ENCODE data around the gene ITGA5. TPM values are rescaled to one million over a fixed set of nuclear protein-coding genes. Genes with fewer than 3 reads are reported as not detected.

Gene ITGA5
- total and polyA plus RNA-seq, 2 experiments from 2014 or later: 402 to 496 TPM

DNA sequence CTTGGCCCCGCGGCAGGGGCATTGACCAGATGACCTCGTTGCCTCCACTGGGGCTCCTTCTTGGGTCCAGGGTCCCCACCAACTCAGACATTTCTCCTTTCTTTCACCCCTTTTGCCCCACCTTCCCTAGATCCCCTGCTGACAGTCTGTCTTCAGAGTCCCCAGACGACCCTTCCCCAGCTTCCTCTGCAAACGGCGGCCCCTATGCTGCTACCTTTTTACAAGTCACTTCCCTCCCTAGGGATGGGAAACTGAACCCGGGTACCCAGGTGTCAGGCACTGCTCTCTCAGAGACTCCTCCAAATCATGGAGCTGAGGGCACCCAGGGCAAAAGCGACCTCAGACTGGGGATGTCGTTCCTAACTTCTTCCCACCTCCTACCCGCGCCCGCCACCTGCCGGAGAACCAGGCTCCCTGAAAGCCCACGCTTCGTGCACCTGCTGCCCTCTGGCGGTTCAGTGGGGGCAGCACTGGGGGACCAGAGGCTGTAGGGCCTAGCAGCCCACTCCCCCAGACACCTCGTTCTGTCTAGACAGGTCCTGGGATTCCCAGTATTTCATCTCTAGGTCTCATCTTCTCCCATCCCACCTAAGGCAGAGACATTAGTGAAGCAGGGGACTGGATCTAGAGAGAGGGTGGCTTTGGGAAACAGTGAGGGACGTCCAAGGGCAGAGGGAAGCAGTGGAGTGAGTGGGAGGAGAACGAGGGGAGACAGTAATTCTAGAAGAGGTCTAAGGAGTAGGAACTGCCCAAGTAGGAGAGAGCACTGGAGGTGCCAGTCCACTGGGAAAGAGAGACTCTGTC lies 39.5 kb downstream of the ITGA5 start:
- in situ Hi-C loops (cut with MboI): no loop called here
- DNase-seq: peak; percentile 94
- H3K4me3 ChIP-seq: peak overlapping the region; percentile 66
- H3F3A ChIP-seq (ENCODE audit: insufficient read depth): peaks cover 14% of the 10 kb centered on the region; the same call in 1 of the 2 replicates
- H3K27me3 ChIP-seq (replicated peaks; ENCODE audit: insufficient read depth): no peaks in the 10 kb centered on the region
- peak overlapping the region; percentile 68 for H3K9ac ChIP-seq
- no peaks in the 10 kb centered on the region for H3K9me2 ChIP-seq (ENCODE audit: insufficient read depth)
- H3K79me2 ChIP-seq (ENCODE audit: insufficient read depth): no peaks in the 10 kb centered on the region
- peaks cover 12% of the 10 kb centered on the region for H3K4me1 ChIP-seq (ENCODE audit: insufficient read depth)
- 6 to 8% methylated on average over 13 to 19 of the region's 19 CpGs for WGBS, 2 experiments (ENCODE audit: low coverage in 1 of 2, low lambda C conversion rate in 2 of 2, missing lambda C conversion rate in 2 of 2)
- H3K9me3 ChIP-seq (ENCODE audit: low read depth): no peaks in the 10 kb centered on the region
- no peak overlapping the region for H3K27ac ChIP-seq
- TF ChIP-seq EZH2phosphoT487 (IDR thresholded peaks at IDR 0.05; ENCODE audit: insufficient read depth, low read depth) (no peak), EZH2 (IDR thresholded peaks at IDR 0.05; ENCODE audit: insufficient read depth, poor library complexity, severe bottlenecking) (no peak)
- H2AFZ ChIP-seq: peak overlapping the region; percentile 73
- no peaks in the 10 kb centered on the region for H3K36me3 ChIP-seq (ENCODE audit: low read depth)
- H3K4me2 ChIP-seq (ENCODE audit: unreplicated experiment): peak overlapping the region; percentile 90
- H4K20me1 ChIP-seq (ENCODE audit: insufficient read depth): no peaks in the 10 kb centered on the region

DNA sequence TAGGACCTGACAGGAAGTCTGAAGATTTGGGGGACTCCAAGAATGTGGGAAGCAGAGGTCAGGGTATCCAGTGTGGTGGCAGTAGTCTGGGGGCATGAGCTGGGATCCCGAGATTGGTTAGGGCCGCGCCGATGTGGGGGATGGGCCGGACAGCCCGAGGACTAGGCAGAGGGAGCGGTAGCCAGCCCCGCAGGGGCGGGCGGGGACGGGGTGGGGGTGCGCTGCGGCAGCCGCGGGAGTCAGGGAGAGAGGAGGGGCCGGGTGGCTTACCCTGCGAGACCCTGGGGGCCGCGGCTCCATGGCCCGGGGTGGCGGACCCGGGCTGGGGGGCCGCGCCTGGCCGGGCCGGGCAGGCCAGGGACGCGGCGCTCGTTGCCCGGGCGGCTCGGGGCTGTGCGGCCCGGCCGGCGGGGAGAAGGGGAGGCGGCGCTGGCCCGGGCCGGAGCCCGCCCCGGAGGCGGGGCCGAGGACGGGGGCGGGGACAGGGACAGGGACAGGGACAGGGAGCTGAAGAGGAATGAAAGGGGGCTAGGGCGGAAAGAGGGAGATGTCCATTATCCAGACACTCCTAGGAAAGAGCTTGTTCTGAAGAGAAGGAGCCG lies 40.2 kb downstream of the ITGA5 start:
- Histone ChIP-seq H3F3A (ENCODE audit: insufficient read depth) (peaks cover 11% of the 10 kb centered on the region; the same call in 1 of the 2 replicates), H3K4me1 (ENCODE audit: insufficient read depth) (peaks cover 12% of the 10 kb centered on the region), H3K4me3 (peak overlapping the region; percentile 66), H2AFZ (peak overlapping the region; percentile 73), H3K36me3 (ENCODE audit: low read depth) (no peaks in the 10 kb centered on the region), H3K79me2 (ENCODE audit: insufficient read depth) (no peaks in the 10 kb centered on the region), H4K20me1 (ENCODE audit: insufficient read depth) (no peaks in the 10 kb centered on the region), H3K27ac (no peak overlapping the region), H3K4me2 (ENCODE audit: unreplicated experiment) (peak overlapping the region; percentile 90), H3K9me3 (ENCODE audit: low read depth) (no peaks in the 10 kb centered on the region), H3K27me3 (replicated peaks; ENCODE audit: insufficient read depth) (no peaks in the 10 kb centered on the region), H3K9me2 (ENCODE audit: insufficient read depth) (no peaks in the 10 kb centered on the region), H3K9ac (peak overlapping the region; percentile 68)
- peak; percentile 76 for DNase-seq
- TF ChIP-seq EZH2 (IDR thresholded peaks at IDR 0.05; ENCODE audit: insufficient read depth, poor library complexity, severe bottlenecking): no peak
- no peak for TF ChIP-seq EZH2phosphoT487 (IDR thresholded peaks at IDR 0.05; ENCODE audit: insufficient read depth, low read depth)
- in situ Hi-C loops (cut with MboI): no loop called here
- WGBS, 2 experiments (ENCODE audit: low coverage in 1 of 2, low lambda C conversion rate in 2 of 2, missing lambda C conversion rate in 2 of 2): 0 to 2% methylated on average over 16 to 48 of the region's 49 CpGs

DNA sequence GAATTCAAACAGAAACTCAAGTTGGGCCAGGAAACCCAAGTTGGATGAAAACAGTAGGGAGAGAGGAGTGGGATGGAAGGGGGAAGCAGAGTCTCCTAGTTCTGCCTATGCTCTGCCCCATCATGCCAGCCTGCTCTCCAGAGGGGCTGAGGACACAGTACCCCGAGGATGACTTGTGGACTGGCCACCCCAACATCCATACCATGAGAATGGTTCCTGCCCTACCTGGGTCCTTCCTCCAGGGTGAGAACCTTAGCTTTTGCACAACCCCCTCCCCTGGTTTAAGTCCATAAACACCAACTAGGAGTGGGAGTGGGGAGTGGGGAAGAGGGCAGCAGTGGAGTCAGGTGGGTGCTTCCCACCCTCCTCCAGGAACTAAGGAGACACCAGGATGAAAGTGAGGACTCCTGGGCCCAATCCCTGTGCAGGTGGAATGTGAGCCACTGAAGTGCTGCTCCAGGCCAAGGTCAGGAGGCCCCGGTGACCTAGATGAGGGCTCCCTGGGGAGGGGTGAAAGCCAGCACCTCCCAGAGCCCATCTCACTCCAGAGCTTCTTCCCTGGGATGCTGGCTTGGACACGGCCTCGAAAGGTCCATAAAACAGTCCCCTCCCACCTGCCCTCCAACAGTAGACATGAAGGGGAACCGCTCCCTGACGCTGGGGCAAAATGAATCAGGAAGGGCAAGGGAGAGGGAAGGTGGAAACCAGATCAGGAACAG lies 41.1 kb downstream of the ITGA5 start:
- no peaks in the 10 kb centered on the region for H3K27me3 ChIP-seq (replicated peaks; ENCODE audit: insufficient read depth)
- 82 to 85% methylated on average over 6 of the region's 6 CpGs for WGBS, 2 experiments (ENCODE audit: low coverage in 1 of 2, low lambda C conversion rate in 2 of 2, missing lambda C conversion rate in 2 of 2)
- H3K27ac ChIP-seq: no peak overlapping the region
- H3K9ac ChIP-seq: no peak overlapping the region
- no peaks in the 10 kb centered on the region for H3K36me3 ChIP-seq (ENCODE audit: low read depth)
- H3K4me3 ChIP-seq: peak overlapping the region; percentile 66; the same call in 1 of the 2 replicates
- H3K79me2 ChIP-seq (ENCODE audit: insufficient read depth): no peaks in the 10 kb centered on the region
- H3K4me2 ChIP-seq (ENCODE audit: unreplicated experiment): no peak overlapping the region
- no peak overlapping the region for H2AFZ ChIP-seq
- no peaks in the 10 kb centered on the region for H3K9me3 ChIP-seq (ENCODE audit: low read depth)
- TF ChIP-seq EZH2 (IDR thresholded peaks at IDR 0.05; ENCODE audit: insufficient read depth, poor library complexity, severe bottlenecking) (no peak), EZH2phosphoT487 (IDR thresholded peaks at IDR 0.05; ENCODE audit: insufficient read depth, low read depth) (no peak)
- H3K4me1 ChIP-seq (ENCODE audit: insufficient read depth): peaks cover 7% of the 10 kb centered on the region
- H3F3A ChIP-seq (ENCODE audit: insufficient read depth): peaks cover 4% of the 10 kb centered on the region; the same call in 1 of the 2 replicates
- no peaks in the 10 kb centered on the region for H3K9me2 ChIP-seq (ENCODE audit: insufficient read depth)
- in situ Hi-C loops (cut with MboI): no loop called here
- H4K20me1 ChIP-seq (ENCODE audit: insufficient read depth): no peaks in the 10 kb centered on the region
- no peak for DNase-seq

DNA sequence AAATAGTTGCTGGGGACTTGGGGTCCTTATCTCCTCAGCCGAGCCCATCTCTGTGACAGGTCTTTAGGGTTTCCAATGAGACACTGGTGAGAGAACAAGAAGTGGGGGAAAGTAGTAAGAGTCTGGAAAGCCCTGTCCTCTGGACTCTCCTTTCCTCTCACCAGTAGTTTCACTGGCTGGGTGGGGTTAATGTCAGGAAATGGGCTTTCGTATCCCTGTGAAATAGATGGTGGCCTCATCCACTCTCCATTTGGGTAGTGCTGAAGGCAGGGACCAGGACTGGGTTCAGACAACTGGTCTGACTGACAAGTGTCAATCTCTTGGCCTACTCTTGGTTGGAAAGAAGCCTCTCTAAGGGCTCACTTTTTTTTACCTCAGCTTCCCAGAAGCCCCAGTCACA lies 42.1 kb downstream of the ITGA5 start:
- H3K4me1 ChIP-seq (ENCODE audit: insufficient read depth): no peaks in the 10 kb centered on the region
- no peaks in the 10 kb centered on the region for H3K9me2 ChIP-seq (ENCODE audit: insufficient read depth)
- no peak overlapping the region for H2AFZ ChIP-seq
- H3K27me3 ChIP-seq (replicated peaks; ENCODE audit: insufficient read depth): no peaks in the 10 kb centered on the region
- peaks cover 7% of the 10 kb centered on the region; the same call in 1 of the 2 replicates for H3F3A ChIP-seq (ENCODE audit: insufficient read depth)
- TF ChIP-seq EZH2 (IDR thresholded peaks at IDR 0.05; ENCODE audit: insufficient read depth, poor library complexity, severe bottlenecking) (no peak), EZH2phosphoT487 (IDR thresholded peaks at IDR 0.05; ENCODE audit: insufficient read depth, low read depth) (no peak)
- H3K4me3 ChIP-seq: no peak overlapping the region
- in situ Hi-C loops (cut with MboI): no loop called here
- no peak overlapping the region for H3K4me2 ChIP-seq (ENCODE audit: unreplicated experiment)
- no peak for DNase-seq
- 83 to 87% methylated on average over 2 of the region's 2 CpGs for WGBS, 2 experiments (ENCODE audit: low coverage in 1 of 2, low lambda C conversion rate in 2 of 2, missing lambda C conversion rate in 2 of 2)
- no peak overlapping the region for H3K27ac ChIP-seq
- H3K9ac ChIP-seq: no peak overlapping the region
- H3K79me2 ChIP-seq (ENCODE audit: insufficient read depth): no peaks in the 10 kb centered on the region
- H4K20me1 ChIP-seq (ENCODE audit: insufficient read depth): no peaks in the 10 kb centered on the region
- H3K36me3 ChIP-seq (ENCODE audit: low read depth): no peaks in the 10 kb centered on the region
- no peaks in the 10 kb centered on the region for H3K9me3 ChIP-seq (ENCODE audit: low read depth)
